ENCODE results near the gene PAX8.

Gene PAX8

GRCh38 chr2:113201496-113202304, 77.0 kb downstream of the PAX8 start:
- no peak for ATAC-seq
- TF ChIP-seq, protein P1, sequence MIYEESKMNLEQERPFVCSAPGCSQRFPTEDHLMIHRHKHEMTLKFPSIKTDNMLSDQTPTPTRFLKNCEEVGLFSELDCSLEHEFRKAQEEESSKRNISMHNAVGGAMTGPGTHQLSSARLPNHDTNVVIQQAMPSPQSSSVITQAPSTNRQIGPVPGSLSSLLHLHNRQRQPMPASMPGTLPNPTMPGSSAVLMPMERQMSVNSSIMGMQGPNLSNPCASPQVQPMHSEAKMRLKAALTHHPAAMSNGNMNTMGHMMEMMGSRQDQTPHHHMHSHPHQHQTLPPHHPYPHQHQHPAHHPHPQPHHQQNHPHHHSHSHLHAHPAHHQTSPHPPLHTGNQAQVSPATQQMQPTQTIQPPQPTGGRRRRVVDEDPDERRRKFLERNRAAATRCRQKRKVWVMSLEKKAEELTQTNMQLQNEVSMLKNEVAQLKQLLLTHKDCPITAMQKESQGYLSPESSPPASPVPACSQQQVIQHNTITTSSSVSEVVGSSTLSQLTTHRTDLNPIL (CRISPR knock-in tag; IDR thresholded peaks at IDR 0.05; ENCODE audit: low read depth), result no peak
- TF ChIP-seq ZNF8 (CRISPR knock-in tag; IDR thresholded peaks at IDR 0.05) (no peak), ZNF70 (CRISPR knock-in tag; IDR thresholded peaks at IDR 0.05) (no peak), SNAI2 (CRISPR knock-in tag; IDR thresholded peaks at IDR 0.05) (no peak), ISL1 (CRISPR knock-in tag; IDR thresholded peaks at IDR 0.05) (no peak), TOX (CRISPR knock-in tag; IDR thresholded peaks at IDR 0.05; ENCODE audit: borderline replicate concordance) (no peak), RARB (CRISPR knock-in tag; IDR thresholded peaks at IDR 0.05) (no peak), GLIS3 (CRISPR knock-in tag; IDR thresholded peaks at IDR 0.05) (no peak), CSDC2 (CRISPR knock-in tag; IDR thresholded peaks at IDR 0.05) (no peak), TSHZ2 (CRISPR knock-in tag; IDR thresholded peaks at IDR 0.05) (no peak), ZNF565 (CRISPR knock-in tag; conservative IDR thresholded peaks at IDR 0.05; ENCODE audit: low read depth) (no peak), ARNTL (CRISPR knock-in tag; IDR thresholded peaks at IDR 0.05; ENCODE audit: borderline replicate concordance, low read depth) (no peak), PATZ1 (CRISPR knock-in tag; IDR thresholded peaks at IDR 0.05; ENCODE audit: borderline replicate concordance) (no peak), ZC3H10 (CRISPR knock-in tag; IDR thresholded peaks at IDR 0.05) (no peak), BACH2 (CRISPR knock-in tag; IDR thresholded peaks at IDR 0.05; ENCODE audit: borderline replicate concordance) (no peak)
- TF ChIP-seq, protein P2, sequence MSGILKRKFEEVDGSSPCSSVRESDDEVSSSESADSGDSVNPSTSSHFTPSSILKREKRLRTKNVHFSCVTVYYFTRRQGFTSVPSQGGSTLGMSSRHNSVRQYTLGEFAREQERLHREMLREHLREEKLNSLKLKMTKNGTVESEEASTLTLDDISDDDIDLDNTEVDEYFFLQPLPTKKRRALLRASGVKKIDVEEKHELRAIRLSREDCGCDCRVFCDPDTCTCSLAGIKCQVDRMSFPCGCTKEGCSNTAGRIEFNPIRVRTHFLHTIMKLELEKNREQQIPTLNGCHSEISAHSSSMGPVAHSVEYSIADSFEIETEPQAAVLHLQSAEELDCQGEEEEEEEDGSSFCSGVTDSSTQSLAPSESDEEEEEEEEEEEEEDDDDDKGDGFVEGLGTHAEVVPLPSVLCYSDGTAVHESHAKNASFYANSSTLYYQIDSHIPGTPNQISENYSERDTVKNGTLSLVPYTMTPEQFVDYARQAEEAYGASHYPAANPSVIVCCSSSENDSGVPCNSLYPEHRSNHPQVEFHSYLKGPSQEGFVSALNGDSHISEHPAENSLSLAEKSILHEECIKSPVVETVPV (CRISPR knock-in tag; IDR thresholded peaks at IDR 0.05), result no peak

DNA sequence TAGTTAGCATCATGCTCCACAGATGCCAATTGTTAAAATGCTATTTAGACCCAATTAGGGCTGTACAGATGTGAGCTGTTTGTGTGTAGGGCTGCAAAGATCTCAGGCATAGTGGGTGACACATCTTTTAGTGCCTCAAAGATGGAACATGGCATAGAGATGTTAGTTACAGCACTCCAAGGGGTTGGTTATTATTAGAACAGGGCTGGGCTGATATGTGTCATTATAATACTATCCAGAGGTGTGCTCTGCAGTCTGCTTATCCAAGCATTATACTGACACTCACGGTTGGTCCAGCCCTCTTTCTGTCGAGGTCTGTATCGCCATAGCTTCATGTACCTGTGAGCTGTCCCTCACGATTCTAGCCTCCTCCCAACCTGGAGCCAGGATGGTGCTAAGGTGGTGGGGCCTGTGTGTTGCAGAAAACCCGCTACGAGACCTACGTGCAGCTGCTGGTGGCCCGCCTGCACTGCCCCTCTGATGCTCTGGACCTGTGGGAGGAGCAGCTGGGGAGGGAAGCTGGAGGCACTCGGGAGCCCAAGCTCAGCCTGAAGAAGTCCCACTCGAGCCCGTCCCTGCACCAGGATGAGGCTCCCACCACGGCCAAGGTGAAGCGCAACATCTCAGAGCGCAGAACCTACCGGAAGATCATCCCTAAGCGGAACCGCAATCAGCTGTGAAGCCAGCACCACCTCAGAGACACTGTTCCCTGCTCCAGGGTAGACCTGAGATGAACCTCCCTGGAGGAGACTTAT, 77.8 kb downstream of the PAX8 start:
- no peak for ATAC-seq
- TF ChIP-seq GLIS3 (CRISPR knock-in tag; IDR thresholded peaks at IDR 0.05) (no peak), BACH2 (CRISPR knock-in tag; IDR thresholded peaks at IDR 0.05; ENCODE audit: borderline replicate concordance) (no peak), PATZ1 (CRISPR knock-in tag; IDR thresholded peaks at IDR 0.05; ENCODE audit: borderline replicate concordance) (no peak), TOX (CRISPR knock-in tag; IDR thresholded peaks at IDR 0.05; ENCODE audit: borderline replicate concordance) (no peak), TCF4 (CRISPR knock-in tag; IDR thresholded peaks at IDR 0.05; ENCODE audit: borderline replicate concordance) (no peak), ISL1 (CRISPR knock-in tag; IDR thresholded peaks at IDR 0.05) (no peak), ZNF565 (CRISPR knock-in tag; conservative IDR thresholded peaks at IDR 0.05; ENCODE audit: low read depth) (no peak), ZNF8 (CRISPR knock-in tag; IDR thresholded peaks at IDR 0.05) (no peak), ESRRG (CRISPR knock-in tag; IDR thresholded peaks at IDR 0.05) (no peak), ZFP3 (CRISPR knock-in tag; IDR thresholded peaks at IDR 0.05) (no peak)
